SKM-1 (cell line): ENCODE measurements around the gene IL1RN.
"Not testable (repeated sequence)": the region's sequence is repeated elsewhere in the genome, so short reads cannot be mapped to it uniquely, and the experiment has no call there.

Experiments used
- DNase-seq: peaks from one replicate; lab custom pipeline; 2025; ENCODE audit not compliant: unreplicated experiment; lab: John Stamatoyannopoulos, UW

The IL1RN gene, protein sequence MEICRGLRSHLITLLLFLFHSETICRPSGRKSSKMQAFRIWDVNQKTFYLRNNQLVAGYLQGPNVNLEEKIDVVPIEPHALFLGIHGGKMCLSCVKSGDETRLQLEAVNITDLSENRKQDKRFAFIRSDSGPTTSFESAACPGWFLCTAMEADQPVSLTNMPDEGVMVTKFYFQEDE

DNA sequence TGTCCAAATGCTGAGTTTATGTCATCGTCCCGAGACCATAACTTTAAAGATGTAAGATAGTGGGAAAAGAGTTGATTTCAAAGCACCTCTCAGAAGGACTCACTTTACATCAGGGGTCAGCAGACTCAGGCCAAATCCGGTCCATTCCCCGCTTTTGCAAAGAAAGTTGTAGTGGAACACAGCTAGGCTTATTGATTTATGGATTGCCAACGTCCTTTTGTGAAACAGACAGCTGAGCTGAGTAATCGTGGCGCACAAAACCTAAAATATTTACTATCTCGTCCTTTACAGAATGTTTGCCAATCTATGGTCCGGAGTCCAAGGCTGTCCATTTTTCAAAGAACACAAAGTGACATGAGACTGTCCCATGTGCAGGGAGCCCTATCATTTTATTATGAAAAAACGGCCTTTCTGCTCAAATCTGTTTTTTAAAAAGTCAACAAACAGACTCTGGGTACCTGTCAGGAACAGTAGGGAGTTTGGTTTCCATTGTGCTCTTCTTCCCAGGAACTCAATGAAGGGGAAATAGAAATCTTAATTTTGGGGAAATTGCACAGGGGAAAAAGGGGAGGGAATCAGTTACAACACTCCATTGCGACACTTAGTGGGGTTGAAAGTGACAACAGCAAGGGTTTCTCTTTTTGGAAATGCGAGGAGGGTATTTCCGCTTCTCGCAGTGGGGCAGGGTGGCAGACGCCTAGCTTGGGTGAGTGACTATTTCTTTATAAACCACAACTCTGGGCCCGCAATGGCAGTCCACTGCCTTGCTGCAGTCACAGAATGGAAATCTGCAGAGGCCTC is at the start of gene IL1RN:
Gene IL1RN (plus strand): TSS at position 754 of the 801 bp plus-strand sequence. CDS start 27 bp downstream, at position 781.
- peak; percentile 90 for DNase-seq

DNA sequence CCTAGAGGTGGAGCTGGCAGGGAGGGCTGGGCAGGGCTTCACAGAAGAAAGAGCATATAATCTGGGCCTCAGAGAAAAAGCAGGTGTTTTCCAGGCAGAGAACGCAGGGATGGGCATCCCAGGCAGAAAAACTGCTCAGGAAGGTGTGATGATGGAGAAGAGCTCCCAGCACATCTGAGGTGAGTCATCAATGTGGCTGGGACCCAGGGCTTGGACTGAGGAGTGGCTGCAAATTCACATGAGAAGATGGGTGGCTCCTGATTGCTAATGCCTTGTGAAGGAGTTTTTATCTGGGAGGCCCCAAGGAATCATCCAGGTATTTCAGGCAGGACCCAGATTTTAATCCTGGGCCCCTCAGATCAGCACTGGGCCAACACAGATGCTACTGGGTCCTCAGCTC is 49.5 kb upstream of the IL1RN start:
- no peak for DNase-seq

DNA sequence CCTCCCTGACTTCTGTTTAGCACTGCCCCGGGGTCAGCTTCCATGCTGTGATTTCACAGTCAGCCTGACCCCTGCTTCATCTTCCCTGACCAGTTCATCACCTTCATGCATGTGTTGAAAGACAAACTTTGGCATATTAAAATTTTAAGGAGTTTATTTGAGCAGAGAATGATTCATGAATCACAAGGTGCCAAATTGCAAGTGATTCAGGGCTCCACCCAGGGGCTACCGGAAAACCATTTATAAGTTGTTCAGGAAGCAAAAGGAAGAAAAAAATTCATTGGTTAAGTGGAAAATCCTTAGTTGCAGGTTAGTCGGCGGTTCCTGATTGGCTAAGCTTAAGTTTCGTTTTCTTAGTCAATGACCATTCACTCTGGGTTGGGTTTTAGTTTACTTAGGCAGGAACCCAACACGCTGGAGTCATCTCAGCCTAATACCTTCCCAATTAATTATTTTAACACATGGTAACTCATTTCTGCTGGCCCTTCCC is 49.0 kb upstream of the IL1RN start:
- DNase-seq = no peak

DNA sequence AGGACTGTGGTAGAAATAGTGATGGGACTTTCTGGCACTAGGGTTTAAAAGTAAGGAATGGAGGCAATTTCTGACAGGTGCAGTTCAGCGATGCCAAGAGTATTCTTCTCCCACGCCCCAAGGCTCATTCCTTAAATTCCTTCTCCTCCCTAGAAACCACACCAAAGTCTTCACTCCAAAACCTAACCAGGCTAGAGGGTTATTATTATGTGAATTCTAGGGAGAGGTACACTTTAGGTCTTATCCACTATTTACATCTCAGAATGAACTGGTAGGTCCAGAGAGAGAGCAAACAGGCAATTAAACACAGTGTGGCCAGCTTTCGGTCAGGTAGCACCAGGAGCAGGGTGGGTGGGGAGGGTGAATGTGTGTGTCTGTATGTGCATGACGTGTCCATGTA is 48.3 kb upstream of the IL1RN start:
- no peak for DNase-seq

DNA sequence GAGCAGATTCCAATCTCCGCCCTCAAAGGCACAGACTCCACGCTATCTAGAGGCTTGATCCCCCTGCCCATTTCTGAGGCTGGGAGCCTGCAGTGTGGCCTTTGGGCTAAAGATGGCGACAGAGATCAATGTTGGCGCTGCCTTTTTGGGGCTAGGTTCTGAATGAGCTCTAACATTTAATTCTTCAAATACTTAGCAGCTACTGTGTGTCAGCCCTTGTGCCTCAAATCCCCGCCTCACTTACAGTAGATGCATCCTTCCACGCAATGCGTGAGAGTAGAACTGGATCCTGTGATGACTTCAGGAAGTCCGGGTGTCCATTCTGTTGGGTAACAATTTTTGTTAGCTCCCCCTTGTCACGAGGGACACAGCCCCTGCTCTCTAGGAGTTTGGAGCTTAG is 47.3 kb upstream of the IL1RN start:
- no peak for DNase-seq

DNA sequence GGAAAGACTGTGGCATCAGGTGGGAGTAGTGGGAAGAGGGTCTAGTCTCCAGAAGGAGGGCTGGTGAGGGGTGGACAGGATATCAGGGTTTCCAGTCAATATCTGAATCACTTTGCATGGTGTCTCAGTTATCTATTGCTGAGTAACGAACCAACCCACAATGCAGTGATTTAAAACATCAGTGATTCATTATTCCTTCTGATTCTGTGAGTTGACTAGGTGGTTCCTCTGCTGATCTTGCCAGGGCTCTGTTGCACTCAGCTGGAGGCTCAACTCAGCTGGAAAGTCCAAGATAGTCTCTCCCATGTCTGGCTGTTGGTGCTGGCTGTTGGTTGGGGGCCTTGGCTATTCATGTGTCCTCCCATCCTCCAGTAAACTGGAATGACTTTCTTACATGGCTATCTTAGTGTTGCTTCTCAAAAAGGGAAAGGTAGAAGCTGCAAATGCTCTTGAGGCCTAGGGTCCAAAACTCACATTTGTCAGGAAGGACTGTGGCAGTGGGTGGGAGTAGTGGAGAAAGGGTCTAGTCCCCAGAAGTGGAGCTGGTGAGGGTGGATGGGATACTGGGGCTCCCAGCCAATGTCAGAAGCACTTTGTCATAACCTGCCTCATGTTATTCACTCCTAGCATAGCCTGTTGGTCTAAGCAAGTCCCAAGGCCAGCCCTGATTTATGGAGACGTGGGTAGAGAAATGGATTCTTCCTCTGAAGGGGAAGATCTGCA is 45.7 kb upstream of the IL1RN start:
- DNase-seq = no peak

DNA sequence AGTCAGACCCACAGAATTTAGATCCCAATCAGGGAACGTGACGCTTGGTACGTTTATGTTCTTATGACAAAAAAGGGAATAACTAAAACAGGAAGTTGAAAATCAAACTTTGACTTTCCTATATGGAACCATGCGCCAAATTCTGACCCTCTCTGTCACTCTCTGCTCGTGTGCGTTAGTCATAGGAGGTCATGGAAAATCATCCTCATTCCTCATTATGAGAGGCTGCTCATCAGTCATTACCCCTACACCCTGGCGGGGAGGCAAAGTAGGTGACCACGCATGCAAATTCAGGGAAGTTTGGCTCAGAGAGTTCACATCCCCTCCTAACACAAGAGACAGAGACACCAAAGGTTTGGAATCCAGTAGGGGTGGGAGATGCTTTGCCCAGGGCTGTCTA is 44.1 kb upstream of the IL1RN start:
- no peak for DNase-seq

DNA sequence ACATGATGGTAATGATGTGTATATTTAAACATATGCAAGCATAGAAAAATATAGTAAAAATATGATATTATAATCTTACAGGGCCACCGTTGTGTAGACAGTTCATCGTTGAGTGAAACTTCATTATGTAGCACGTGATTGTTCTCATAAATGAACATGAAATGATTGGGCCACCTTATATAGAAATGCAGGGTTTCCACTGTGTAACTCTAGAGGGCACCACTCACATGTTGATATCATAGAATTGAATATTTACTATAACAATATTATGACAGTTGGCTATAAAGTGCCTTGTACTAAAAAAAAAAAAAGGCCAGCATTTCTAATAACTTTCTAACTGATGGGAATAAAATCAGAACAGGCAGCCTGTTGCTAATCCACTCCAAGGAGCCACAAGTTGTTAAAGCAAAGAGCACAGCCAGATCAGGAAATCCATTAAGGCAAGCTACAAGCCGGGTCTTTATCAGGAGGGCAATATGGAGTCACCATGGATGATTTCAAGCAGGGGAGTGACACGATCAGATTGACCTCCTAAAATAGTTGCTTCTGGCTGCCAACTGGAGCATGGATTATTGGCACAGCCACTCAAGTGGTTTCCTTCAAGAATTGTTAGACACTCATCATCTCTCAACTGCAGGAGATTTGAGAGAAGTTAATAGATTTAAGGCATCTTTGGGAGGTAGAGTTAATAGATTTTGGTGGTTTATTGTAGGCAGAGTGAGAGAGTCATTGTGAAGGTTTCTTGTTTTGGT is 43.0 kb upstream of the IL1RN start:
- peak; percentile 8 for DNase-seq

DNA sequence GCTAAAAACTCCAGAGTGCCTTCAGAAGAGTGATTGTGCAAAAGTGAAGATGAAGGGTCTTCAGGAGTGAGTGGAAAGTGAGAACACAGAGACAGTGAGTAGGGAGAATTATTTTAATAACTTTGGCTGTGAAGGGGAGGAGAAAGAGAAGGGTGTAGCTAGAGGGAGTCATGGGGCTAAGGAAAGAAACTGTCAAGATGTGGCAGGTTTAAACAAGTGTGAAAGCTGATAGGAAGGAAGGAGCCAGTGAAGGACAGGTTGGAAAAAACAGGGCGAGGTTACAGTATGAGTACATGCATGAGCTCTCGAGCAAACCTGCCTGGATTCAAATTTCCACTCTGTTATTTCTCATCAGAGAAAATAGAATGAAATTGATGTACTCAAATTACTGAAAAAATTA is 41.9 kb upstream of the IL1RN start:
- DNase-seq = no peak

DNA sequence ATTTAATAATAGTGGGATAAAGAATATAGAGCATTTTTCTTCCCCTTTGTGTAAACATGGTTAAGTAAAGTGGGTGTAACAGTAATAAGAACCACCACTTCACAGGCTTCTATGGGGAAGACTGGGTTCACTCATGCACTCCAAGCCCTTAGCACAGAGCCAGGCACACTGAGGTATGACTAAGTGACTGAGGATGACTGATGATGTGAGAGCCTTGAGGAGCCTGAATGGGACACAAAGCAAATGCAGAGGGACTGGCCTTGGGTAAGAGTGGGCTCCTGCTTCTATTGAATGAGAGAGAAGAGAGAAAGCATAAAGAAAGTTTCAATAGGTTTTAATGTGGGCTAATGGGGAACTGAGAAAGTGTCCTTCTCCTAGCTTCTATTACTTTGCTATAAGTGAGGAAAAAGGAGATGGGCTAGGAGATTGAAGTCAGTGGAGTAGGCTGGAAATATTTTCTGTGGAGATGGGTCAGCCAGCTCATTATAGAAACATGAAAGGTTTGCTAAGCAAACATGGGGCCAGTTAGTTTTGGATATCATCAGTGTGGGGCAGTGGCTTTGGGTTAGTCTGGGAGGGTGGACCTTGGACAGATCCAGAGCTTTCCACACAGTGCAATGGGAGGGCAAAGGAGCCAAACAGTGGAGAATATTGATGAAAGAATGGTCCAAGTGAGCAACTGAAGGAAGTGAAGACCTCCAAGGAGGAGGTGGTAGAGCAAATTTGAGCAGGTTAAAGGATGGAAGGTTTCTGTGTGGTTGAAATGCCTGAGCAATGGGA is 39.0 kb upstream of the IL1RN start:
- DNase-seq = no peak

DNA sequence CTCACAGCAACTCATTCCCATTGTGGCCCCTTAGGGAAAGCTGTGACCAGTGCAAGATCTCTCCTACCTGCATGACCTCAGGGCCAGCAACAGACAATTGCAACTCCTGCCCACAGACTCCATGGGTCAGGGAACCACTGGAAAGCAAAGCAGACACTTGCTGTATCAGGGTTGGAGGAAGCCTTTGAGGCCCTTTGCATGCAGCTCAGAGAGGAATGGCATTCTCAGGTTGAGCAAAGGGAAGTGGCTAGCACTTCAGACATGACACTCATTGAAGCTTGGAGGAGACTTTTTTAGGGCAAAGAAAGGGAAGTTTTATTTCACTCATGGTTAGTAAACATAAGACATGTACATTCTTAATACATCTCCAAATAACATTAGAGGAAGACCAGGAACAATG is 37.5 kb upstream of the IL1RN start:
- DNase-seq = peak; percentile 35

DNA sequence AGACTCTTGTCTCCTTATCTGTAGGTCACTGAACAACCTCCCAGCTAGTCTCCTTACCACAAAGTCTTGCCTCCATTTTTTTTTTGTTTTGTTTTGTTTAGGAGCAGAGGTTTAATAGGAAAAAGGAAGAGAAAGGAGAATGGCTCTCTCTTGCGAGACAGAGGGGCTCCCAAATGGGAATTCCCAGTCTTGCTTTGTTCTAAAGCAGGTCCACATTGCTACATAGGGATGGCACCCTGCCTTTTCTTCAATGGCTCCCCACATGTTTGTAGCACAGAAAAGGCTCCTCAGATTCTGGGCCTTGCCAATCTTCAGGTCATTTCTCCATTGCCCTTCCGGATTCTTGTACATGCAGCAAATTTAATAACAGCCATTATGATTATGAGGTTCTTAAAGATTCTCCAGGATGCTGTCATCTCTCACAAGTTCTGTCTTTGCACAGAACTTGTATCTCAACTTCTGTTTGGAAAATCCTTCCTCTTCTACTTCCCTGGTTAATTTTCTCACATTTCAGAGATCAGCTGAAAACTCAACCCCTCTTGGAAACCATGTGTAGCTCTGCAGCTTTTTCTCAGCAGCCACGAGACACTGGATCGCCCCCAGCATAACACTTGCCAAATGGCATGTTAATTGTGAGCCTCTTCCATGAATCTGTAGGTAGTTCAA is 36.0 kb upstream of the IL1RN start:
- no peak for DNase-seq

DNA sequence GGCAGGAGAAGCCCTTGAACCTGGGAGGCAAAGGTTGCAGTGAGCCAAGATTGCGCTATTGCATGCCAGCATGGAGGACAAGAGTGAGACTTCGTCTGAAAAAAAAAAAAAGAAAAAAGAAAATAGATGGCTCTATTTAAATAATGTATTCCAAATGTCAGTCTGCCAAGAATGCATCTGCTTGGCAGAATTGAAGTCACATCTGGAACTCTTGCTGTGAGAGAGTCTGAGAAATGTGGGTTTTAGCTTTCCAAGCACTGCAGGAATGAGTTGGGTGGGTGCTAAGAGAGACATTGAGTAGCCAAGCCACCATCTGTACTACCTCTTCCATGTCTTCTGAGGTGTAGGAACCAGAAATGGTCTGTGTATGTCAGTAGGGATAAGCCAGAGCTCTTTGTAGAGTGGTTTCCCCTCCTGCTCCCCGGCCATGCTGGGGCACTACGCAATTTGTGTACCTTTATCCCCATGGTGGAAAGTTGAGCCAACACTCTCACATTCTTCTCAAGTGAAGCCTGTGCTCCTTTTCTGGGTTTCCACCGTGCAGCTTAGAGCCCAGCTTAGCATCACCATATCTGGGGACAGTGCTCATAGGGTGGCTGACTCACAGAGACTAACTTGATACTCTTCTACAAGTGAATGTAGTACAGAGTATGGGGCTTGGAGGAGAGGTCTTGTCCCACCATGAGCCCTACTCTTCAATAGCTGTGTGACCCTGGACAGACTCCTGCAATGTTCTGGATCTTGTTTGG is 34.4 kb upstream of the IL1RN start:
- DNase-seq = no peak

DNA sequence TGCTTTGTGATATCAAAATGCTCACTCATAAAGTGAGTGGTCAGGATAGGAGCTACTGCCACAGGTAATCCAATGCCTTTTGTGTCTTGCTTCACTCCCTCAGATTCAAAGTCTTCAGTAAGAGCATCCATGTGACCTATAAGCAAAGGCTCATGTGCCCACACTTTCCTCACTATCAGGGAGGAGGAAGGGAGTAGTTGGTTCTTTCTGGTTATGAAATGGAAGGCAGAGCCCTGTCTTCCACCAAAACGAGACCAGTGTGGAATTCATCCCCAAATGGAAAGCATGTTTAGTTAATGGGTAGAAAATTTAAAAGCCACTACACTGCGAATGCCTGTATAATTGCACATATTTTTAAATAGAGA is 33.8 kb upstream of the IL1RN start:
- no peak for DNase-seq

DNA sequence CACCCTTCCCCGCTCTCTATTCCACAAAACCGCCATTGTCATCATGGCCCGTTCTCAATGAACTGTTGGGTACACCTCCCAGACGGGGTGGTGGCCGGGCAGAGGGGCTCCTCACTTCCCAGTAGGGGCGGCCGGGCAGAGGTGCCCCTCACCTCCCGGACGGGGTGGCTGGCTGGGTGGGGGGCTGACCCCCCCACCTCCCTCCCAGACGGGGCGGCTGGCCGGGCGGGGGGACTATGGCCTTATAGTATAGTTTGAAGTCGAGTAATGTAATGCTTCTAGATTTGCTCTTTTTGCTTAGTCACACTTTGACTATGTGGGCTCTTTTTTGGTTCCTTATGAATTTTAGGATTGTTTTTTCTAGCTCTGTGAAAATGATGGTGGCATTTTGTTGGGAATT is 31.1 kb upstream of the IL1RN start:
- not testable (repeated sequence) for DNase-seq

DNA sequence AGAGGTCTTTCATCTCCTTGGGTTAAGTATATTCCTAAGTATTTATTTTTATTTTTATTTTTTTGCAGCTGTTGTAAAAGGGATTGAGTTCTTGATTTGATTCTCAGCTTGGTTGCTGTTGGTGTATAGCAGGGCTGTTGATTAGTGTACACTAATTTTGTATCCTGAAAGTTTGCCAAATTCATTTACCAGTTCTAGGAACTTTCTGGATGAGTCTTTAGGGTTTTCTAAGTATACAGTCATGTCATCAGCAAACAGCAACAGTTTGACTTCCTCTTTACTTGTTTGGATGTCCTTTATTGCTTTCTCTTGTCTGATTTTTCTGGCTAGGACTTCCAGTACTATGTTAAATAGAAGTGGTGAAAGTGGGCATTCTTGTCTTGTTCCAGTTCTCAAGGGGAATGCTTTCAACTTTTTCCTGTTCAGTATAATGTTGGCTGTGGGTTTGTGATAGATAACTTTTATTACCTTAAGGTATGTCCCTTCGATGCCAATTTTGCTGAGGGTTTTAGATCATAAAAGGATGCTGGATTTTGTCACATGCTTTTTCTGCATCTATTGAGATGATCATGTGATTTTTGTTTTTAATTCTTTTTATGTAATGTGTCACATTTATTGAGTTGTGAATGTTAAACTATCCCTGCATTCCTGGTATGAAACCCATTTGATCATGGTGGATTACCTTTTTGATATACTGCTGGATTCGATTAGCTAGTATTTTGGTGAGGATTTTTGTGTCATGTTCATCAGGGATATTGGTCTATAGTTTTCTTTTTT is 30.4 kb upstream of the IL1RN start:
- not testable (repeated sequence) for DNase-seq

DNA sequence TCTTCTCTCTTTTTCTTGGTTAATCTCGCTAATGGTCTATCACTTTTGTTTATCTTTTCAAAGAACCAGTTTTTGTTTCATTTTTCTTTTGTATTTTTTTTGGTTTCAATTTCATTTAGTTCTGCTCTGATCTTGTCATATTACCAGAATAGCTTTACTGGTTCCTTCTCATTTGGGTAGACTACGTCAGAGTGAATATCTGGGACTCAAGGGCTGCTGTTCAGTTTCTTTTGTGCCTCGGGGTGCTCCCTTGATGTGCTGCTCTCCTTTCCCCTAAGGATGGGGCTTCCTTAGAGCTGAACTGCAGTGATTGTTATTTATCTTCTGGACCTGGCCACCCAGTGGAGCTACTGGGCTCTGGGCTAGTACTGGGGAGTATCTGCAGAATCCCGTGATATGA is 29.4 kb upstream of the IL1RN start:
- DNase-seq = no peak

DNA sequence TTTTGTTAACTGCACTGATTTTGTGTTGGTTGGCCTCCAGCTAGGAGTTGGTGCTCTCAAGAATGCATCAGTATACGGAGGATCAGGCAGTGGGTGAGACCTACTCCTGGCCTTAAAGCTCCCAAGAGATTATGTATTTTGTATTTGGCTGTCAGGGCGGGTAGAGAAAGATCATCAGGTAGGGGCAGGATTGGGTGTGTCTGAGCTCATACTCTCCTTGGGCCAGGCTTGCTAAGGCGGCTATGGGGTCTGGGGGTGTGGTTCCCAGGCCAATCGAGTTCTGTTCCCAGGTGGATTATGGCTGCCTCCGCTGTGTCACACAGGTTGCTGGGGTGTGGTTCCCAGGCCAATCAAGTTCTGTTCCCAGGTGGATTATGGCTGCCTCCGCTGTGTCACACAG is 28.9 kb upstream of the IL1RN start:
- no peak for DNase-seq

DNA sequence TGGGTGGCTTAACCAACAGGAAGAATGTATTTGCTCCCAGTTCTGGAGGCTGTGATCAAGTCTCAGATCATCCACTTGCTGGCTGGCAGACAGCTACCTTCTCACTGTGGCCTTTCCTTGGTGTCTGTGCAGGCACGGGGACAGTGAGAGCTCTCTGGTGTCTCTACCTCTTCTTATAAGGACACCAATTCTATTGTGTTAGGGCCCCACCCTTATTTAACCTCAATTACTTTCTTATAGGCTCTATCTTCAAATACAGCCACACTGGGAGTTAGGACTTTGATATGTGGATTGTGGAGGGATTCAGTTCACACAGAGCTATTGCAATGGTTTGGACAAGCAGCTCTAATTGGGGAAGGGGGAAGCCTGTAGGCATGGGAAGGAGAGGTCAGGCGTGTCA is 25.3 kb upstream of the IL1RN start:
- no peak for DNase-seq
